ENCODE results near the gene OSTC.
A peak's percentile ranks its signal among the peaks of the same experiment; 100 is the strongest.

Gene OSTC

DNA sequence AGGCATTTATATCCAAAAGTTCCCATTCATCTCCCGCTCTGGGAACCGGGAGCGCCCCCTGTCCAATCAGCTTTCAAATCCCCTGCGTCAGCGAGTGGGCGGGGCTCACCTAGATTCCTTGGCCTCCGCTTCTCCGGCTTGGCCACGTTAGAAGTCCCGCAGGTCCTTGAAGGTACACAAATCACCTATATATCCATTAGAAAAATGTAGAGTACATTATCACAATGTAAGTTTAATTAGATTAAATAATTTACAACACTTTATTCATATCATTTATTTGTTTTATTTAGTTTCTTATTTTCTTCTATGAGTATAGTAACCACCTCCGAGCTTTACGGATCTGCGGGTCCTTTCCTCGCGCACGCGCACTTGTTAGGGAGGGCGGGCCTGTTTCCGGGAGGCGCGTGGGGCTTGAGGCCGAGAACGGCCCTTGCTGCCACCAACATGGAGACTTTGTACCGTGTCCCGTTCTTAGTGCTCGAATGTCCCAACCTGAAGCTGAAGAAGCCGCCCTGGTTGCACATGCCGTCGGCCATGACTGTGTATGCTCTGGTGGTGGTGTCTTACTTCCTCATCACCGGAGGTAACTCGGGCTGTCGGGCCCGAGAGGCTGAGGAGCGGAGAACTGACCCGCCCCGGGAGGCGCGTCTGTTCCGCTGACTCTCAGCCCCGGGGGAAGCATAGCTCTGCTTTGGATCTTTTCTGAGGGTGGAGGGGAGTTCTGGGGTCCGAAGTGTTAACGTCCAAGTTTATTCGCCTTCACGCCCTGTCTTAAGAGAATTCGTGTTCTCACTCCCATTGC lies at the start of gene OSTC:
OSTC (plus strand) TSS at position 388 of the 802 bp plus-strand sequence; CDS start at position 445, 57 bp downstream.
- DNase-seq = peak; percentile 95 to 96

DNA sequence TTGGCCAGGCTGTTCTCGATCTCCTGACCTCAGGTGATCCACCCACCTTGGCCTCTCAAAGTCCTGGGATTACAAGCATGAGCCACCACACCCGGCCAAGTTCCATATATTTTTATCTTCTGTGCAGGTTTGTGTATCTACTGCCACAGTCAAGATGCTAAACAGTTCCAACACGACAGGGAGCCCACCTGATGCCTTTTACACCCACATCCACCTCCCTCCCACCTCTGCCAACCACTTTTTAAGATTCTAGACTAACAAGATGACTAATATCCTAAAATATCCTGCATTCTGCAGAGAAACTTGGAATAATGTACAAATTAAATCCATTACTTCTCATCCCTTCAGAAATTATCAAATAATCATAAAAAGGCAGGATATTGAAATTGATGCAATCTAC lies 49.3 kb upstream of the OSTC start:
- DNase-seq = no peak

GRCh38 chr4:108601532-108601931 lies 48.9 kb upstream of the OSTC start:
- DNase-seq = no peak

GRCh38 chr4:108602163-108602562 lies 48.2 kb upstream of the OSTC start:
- DNase-seq = no peak

GRCh38 chr4:108607079-108607815 lies 43.2 kb upstream of the OSTC start:
- no peak for DNase-seq

GRCh38 chr4:108611365-108611764 lies 39.0 kb upstream of the OSTC start:
- DNase-seq = no peak

GRCh38 chr4:108612365-108612764 lies 38.0 kb upstream of the OSTC start:
- no peak for DNase-seq

DNA sequence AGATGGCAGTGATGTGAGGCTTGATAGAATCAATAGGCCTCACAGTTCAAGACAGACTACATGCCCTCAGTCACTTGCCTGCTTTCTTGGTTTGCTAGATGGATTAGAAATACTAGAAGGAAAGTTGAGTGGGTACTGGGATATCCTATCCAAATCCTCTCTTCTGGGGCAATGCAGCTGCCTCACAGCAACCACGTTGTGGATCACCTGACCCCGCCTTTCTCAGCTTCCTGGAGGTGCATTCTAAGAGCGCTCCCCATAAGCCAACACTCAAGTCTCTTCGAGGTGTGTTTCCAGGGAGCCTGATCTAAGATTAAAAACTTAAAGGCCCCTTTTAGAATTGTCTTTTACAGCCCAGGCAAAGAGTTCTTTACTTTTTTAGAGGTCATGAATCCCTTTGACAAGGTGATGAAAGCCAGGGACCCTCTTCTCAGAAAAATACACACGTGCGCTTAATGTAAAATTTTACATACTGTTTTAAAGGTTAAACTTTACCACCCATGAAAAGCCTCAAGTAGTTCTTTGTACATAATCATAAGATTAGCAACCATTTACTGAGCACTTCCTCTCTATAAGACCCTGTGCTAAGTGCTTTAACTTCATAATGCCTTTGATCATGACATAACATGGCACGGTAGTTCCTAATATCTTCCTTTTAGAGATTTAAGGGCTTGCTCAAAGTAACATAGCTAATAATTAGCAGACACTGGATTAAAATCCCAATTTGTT lies 30.9 kb upstream of the OSTC start:
- DNase-seq = no peak

DNA sequence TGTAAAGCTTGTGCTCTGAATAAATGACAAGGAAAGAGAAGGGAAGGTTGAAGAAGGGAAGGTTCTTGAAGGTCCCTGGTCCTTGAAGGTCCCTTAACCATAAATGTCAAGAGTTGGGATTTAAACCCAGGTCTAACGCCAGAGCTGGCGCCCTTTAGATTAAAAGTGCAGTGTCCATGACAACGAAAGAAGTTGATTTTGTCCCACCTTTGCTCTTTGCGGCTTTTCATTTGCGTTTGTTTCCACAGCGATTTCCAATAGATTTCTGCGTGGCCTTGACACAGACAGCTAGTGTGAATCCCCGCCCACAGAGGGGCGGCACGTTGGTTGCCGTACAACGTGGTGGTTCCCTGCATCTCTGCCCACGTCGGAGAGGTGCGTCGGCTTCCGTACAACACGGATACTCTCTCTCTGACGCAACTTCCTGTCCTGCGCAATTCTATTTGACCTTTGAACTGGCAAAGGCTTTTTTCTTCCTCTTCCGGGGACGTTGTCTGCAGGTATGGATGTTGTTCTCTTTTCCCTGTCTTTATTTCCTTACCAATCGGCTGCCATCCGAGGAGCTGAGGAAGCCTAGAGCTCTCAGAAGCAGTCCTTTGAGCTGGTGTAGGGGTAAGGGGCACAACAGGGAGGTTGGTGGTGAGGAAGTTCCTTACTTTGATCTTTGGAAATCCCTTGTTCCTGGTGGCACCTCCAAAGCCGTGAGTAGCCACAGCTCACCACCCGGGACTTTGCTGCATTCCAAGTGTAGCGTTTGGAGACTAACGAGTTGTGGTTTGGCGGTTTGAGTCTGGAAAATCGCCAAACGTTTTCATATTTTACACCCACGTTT lies 30.1 kb upstream of the OSTC start, which contains the start of gene RPL34:
RPL34 (plus strand) TSS at position 476 of the 832 bp plus-strand sequence. CDS start 1,384 bp downstream, outside the sequence.
- DNase-seq = peak; percentile 91 to 97

DNA sequence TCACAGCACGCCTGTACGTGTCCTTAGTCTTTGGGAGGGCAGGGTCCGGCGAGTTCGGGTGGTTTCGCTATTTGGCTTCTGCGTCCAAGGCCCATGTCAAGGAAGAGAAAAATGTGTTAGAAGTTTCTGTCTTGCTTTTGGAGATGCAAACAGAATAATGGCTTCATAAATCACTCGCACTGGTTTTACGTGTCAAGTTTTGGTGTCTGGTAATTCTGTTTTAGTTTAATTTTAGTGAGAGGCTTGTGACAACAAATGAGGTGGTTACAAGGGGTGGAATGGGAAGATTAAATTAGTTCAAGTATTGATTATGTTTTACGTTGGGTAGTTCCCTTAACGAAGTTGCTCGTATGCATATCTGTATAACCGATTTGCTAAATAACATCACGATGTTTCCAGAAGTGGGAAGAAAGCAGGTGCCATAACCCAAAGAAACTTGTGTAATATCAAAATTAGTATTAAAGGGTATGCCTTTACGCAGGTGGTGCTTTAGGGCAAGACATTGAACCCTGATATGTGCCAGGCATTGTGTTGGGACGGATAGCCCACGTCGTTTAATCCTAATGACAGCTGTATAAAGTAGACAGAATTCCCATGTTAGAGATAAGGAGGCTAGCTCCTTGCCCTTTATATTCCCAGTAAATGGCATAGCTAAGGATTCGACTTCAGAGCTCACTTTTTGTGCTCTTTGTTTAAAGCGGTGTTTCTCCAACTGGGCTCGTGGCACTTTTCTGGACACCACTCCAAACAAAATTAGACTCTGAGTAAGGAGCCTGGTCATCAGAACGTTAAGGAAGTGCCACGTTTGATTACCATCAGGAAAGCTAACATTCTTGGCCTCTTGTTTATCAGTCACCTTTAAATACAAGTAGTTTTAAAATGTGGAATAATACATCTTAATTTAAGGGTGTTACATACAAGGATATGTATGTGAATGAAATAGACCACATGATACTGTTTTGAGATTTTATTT lies 29.2 kb upstream of the OSTC start:
- no peak for DNase-seq

DNA sequence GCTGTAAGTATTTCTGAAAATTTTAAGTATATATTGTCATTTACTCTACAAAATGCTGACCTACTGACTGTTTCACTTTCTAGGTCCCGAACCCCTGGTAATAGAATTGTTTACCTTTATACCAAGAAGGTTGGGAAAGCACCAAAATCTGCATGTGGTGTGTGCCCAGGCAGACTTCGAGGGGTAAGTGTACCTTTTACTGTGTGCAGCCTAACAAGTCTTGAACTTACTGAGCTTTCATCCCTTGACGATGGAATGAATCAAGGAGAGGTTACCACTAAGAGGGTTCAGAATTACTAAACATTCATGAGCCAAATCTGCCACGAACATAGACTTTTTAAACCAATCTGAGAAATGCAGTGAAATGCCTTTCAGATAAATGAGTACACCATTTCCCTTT lies 28.4 kb upstream of the OSTC start:
- no peak for DNase-seq

DNA sequence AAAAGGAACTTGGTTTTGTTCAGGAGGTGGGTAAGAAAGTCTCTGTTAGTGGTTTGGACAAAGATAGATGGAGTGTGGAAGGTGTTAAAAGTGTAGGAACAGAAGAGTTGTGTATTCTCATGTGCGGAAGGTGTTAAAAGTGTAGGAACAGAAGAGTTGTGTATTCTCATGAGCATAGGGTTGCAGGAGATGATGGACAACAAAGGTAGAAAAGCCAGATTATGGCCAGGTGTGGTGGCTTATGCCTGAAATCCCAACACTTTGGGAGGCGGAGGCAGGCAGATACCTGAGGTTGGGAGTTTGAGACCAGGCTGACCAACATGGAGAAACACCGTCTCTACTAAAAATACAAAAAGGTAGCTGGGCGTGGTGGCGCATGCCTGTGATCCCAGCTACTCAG lies 27.6 kb upstream of the OSTC start:
- no peak for DNase-seq

- DNase-seq = no peak
These were observed 25.9 kb upstream of the OSTC start for GRCh38 chr4:108624263-108625056.

- no peak for DNase-seq
These were observed 24.3 kb upstream of the OSTC start for GRCh38 chr4:108626056-108626455.

DNA sequence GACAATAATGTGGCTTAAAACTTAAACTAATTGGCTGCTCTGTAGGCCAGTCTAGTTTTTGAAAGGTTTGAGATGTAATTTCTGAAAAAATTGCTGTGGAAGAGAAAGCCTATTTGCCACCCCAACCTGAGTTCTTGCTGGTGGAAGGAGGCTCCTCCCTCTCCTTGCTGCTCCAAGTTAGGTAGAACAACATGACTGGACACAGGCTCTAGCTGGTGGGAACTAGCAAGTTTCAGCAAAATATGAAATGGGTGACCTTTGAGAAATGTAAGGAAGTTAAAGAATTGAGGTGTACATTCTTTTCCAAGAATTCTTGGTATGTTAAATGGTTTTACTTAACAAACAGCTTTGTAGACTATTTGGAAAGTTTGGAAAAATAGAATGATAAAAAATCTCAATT lies 22.0 kb upstream of the OSTC start:
- DNase-seq = no peak

DNA sequence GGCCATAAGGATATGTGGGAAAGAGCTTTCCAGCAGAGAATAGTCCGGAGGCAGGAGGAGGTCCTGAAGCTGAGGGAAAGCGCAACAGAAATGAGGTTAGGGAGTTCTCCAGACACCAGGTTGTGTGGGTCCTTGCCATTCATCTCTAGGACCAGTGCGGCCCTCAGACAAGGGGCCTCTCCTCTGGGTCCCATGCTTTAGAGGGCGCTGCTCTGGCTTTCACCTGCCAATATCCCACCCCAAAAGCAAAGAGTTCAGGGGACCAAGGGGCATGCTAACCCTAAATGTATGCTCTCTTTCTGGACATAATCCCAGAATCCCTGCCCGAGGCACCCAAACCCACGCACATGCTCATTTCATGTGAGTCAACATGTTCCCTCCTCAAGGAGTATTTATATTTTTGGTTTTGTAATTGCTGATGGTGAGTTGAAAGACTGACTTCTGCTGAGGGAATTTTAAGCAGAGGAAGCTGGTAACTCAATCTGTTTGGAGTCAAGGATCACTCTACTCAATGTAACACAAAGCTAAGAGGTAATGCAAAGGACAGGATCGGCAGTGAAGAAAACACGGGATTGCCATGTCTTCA lies 15.2 kb upstream of the OSTC start:
- no peak for DNase-seq

DNA sequence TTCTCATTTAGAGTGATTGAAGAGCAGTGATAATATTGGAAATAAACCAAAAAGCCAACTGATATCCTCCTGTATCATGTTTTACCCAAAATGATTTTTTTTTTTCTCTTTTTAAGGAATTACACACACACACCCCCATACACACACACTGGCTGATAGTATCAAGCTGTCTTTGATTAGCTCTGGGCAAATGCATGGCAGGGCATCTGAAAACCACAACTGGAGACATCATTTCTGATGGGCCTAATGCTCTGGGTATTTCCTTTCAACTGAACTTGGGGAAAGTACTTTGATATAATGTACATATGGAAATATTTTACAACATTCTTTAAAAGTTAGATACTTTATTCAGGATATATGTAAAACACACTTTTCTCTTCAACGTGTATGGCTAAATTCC lies 14.2 kb upstream of the OSTC start:
- no peak for DNase-seq

DNA sequence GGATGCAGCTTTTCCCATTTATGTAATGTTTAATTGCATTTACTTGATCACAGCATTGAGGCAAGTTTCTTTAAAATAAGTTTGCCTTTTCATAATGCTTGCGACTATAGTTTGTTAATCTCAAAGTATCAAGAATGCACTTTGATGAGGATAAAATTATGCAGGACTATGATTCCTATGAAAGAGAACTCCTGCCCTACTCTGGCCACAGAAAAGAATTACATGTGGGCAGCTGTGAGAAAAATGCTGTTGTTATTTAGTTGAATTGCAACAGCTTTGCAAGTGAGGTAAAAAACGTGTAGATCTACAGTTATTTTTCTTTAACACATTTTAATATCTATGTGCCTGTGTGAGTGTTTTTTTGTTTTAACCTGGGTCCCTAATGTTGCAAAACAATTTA lies 12.5 kb upstream of the OSTC start:
- no peak for DNase-seq

GRCh38 chr4:108644237-108644636 lies 6.2 kb upstream of the OSTC start:
- no peak for DNase-seq

- no peak for DNase-seq
These were observed 3.7 kb upstream of the OSTC start for GRCh38 chr4:108646706-108647105.

Data from NCI-H446 (cell line).